GM19328 (cell line): ENCODE data around the gene DNAJB13.
"Not testable (repeated sequence)": the region's sequence is repeated elsewhere in the genome, so short reads cannot be mapped to it uniquely, and the experiment has no call there.

Experiments used
- ATAC-seq: cut with Tn5 transposase; IDR thresholded peaks from one replicate; pipeline ENCODE4 v1.9.1; 2021; ENCODE audit warnings: mild to moderate bottlenecking, moderate library complexity; ENCODE audit not compliant: unreplicated experiment

The DNAJB13 gene, protein sequence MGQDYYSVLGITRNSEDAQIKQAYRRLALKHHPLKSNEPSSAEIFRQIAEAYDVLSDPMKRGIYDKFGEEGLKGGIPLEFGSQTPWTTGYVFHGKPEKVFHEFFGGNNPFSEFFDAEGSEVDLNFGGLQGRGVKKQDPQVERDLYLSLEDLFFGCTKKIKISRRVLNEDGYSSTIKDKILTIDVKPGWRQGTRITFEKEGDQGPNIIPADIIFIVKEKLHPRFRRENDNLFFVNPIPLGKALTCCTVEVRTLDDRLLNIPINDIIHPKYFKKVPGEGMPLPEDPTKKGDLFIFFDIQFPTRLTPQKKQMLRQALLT

DNA sequence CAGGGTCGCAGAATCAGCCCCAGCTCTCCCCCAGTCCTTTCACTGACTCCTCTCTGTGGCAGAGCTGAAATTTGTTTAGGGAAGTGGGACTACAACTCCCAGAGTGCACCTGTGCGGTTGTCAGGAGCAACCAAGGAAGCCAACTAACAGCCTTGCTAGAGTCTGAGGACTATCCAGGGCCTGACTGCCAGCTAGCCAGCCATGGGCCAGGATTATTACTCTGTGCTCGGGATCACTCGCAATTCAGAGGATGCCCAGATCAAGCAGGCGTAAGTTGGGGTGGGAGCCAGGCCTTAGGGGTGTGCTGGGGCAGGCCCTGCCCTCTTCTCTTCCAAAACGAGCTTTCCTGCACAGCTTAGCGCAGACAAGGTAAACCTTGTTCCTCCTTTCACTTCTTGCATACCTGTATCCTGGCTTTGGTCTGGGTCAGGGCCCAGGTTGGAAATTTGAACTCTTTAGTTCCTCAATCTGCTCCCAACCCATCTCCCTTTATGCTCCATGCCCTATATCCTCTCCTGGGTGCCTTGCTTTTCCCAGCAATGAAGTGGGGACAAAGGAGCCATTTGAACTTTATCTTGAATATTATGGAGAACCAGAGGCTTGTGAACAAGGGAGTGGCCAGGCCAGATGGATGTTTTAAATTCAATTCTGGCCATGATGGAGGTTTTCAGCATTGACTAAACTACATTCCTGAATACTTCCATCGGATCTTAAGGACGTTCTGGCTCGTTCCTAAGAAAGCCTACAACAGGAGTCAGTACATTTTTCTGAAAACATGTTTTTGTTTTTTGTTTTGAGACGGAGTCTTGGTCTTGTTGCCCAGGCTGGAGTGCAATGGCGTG lies at the start of gene DNAJB13:
Gene DNAJB13, plus strand, starts transcription at position 158 of the 842 bp plus-strand sequence. Its CDS starts 44 bp downstream, at position 202.
- ATAC-seq: no peak

DNA sequence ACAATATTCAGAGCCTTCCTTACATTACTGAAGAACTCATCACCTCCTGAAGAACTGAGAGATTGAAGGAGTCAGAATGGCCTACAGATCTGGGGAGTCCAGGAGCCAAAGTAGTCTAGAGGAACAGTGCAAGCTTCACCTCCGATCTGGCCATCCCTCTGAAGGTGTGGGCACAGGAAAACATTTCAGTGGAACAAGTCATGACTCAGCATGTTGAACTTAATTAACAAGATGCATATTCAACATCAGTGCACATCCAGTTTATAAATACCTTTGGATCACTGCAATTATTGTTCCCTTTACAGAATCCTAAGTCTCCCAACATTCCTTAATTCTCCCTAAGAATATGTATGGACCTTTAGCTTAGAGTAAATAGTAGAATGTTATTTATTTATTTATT lies 48.5 kb upstream of the DNAJB13 start:
- ATAC-seq: no peak

DNA sequence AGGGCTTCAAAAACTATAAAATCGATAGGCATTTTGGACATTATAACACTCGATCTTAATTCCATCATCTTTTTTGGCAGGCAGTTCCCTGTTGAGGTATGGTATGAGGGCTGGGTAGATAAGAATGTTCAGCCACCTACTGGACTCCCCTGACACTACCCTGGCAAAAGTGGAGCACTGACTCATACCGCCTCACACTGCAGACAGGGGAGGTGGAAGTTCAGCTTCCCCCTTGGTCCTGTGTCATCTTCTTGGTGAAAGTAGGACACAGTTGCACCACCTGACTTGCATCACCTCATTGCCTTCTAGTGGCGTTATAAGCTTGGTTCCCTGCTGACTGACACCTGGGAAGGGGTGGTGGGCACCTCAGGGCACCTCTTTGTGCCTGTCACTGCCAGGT lies 43.6 kb upstream of the DNAJB13 start:
- no peak for ATAC-seq

DNA sequence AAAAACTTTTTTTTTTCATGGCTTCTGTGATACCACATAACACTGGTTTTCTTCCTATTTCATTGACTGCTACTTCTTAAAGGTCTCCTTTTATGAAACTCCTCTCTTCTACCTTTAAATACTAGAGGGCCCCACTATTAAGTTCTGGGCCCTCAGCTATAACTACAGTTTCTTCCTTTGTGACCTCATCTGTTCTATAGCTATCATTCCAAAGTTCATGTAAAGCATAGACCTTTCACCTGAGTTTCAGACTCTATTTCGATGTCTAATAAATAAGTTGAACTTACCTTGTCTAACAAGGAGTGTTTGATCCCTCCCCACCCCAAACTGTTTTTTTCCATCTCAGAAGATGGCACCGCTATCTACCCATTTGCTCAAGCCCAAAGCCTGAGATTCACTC lies 38.8 kb upstream of the DNAJB13 start:
- no peak for ATAC-seq

DNA sequence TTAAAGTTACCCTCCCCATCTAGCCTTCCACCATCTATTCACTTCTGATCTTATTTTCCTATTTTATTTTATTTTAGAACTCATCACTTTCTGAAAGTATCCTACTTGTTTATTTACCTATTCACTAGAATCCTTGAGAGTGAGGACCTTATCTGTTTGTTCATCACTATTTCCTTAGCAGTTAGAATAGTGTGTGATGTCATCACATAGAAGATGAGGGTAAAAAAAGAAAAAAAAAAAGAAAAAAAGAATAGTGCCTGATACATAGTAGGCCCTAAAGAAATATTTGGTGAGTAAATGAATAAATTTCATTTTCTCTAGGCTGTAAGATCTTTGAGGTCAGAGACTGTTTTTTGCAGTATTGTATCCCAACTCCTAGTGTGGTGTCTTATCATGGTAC lies 37.4 kb upstream of the DNAJB13 start:
- no peak for ATAC-seq

DNA sequence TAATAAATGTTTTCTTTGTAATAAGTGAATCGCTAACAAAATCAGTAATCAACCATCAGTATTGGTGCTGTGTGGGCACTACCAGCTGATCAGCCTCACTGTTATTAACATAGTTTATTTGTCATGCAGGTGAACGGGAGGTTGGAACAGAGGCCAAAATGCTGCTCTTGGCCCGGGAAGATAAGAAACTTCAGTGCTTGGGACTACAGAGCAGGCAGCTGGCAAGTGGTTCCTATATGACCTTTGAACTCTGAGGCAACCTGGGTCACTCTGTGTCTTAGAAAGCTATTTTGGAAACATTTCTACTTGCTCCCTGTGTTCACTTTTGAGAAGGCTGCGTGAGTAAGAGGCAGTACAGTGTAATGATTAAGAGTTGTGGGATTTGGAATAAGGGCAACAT lies 36.5 kb upstream of the DNAJB13 start:
- no peak for ATAC-seq

DNA sequence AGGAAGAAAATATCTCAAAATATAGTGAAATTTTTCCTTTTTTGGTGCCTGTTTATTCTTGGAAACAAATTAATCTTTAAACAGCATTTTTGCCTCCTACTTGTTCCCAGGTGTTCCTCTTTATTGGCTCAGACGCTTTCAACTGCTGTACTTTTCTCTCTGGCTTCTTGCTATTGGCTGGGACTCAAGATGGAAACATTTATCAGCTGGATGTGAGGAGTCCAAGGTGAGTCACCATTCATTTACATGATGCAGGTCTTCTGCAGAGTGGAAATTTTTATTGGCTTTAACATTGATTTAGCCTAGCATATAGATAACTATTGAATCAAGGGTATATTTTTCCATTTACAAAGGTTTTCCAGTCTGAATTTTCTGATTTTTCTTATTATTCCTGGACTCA lies 34.4 kb upstream of the DNAJB13 start:
- ATAC-seq: no peak

DNA sequence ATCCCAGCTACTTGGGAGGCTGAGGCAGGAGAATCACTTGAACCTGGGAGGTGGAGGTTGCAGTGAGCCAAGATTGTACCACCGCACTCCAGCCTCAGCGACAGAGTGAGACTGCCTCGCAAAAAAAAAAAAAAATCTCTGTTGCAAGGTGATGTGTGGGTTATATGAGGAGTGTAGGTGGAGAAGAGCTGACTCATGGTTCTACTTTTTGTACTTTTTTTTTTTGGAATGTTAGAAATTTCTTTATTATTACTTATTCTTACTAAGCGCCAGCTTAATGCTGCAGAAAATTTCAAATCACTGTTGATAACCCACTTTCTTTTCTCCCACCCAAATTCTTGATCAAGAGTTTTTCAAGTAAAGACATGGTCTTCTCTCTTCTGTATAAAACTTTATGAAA lies 29.6 kb upstream of the DNAJB13 start:
- no peak for ATAC-seq

DNA sequence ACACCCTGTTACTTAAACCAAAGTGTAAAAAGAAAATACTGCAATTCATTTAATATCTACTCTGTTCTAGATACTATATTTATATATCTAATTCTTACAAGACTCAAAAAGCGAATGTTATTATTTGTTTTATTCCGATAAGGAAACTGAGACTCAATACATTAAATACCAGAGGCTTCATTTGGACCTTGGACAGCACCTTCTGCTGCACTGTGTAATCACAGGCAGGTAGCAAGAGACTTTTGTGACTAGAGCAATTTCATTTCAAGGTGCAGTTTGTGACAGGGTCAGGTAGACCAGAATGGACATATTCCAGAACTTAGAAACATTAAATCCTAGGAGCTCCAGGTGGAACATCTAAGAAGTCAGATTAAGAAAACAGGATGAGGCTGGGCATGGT lies 21.4 kb upstream of the DNAJB13 start:
- ATAC-seq: no peak

DNA sequence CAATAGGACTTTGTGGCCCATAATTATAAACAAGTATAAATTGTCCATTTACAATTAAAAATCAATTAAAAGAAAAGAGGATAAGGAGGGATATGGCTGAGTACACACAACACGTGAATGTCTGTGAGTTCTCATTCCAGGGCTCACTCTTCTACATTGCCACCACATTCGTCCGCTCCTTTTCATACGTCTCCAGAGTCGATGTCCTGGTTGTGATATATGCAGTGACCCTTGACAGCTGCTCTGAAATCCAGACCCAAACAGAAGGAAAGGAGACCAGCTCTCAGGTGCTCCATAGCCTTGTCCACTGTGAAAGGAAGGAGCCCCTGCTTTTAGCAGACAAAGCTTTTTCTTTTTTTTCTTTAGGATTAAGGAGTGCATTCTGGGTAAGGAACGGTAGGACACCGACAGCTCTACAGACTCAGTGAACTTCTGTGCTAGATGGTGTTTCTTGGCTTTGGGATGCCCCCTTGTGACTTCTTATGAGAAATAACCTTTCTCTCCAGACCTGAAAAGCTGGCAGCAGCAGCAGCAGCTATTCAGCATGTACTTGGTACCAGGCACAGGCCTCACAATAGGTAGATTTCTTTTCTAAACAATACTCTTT lies 19.7 kb upstream of the DNAJB13 start:
- ATAC-seq: no peak

DNA sequence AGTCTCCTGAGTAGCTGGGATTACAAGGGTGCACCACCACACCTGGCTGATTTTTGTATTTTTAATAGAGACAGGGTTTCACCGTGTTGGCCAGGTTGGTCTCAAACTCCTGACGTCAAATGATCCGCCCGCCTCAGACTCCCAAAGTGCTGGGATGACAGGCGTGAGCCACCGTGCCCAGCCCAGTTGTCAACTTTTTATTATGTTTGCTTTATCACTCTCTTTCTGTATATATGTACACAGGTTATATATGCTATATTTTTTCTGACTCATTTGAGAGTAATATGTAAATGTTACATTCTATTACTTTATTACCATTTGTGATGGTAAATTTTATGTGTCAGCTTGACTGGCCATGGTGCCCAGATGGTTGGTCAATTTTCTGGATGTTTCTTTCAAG lies 18.9 kb upstream of the DNAJB13 start:
- ATAC-seq: no peak

DNA sequence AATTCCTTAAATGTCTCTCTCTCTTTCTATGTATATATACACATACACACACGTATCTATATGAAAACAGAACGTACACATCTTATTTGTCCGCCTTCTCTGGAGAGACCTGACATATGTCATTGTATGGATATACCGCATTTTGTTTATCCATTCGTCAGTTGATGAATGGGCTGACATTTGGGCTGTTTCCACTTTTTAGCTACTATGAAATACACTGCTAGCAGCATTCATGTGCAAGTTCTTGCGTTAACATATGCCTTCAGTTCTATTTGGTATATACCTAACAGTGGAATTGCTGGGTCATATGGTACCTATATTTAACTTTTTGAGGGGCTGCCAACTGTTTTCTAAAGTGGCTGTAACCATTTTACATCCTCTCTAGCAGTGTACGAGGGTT lies 18.0 kb upstream of the DNAJB13 start:
- no peak for ATAC-seq

DNA sequence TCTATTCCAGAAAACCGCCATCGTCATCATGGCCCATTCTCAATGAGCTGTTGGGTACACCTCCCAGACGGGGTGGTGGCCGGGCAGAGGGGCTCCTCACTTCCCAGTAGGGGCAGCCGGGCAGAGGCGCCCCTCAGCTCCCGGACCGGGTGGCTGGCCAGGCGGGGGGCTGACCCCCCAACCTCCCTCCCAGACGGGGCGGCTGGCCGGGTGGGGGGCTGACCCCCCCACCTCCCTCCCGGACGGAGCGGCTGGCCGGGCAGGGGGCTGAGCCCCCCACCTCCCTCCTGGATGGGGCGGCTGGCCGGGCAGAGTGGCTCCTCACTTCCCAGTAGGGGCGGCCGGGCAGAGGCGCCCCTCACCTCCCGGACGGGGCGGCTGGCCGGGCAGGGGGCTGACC lies 14.8 kb upstream of the DNAJB13 start:
- ATAC-seq: not testable (repeated sequence)

DNA sequence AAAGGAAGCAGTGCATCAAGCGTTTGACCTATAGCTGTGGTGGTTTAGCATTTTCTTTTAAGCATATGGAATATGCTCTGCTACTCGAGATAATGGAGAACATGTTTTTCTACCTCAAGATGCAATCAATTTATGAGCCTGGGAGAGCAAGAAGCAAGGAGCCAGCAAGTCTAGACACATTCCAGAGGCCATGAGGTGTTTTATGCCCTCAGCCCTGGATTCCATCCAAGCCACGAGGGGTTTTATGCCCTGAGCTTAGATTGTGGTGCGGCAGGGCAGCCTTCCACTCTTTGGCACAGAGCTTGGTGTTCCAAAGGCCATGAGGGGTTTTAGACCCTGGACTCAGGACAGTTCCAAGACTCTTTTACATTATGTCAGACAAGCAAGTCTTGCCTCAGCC lies 11.7 kb upstream of the DNAJB13 start:
- no peak for ATAC-seq

DNA sequence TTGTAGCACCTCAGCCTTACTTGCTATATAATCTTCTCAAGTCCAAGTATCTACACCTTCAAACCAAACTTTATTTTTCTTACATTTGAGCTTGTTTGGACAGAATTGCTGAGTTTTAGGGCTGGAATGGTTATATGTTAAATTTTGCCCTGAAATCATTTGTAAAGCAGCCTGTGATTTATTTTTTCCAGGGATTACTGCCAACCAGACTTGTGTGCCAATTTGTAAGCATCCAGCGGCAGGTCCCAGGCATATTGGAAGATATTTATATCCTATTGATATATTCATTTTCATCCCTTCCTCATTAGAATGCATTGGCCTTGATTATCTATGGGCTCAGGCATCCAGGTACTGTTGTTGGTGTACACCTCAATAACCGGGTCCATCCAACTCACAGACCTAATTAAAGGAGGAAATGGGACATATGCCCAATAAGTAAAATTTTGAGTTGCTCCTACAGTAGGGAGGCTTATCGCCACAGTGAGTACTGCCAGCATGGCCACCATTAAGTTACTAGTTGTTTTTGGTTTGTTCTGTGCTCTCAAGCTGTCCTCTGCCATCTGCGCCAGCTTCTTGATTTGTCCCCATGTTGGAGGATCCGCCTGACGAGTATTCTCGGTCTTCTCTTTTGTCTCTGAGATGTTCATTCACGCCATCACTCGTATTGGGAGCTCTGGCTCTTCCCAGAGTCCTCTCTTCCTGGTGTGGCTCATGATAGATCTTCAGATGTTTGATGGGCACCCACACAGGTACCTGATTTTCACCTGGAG lies 9.8 kb upstream of the DNAJB13 start:
- ATAC-seq: no peak

DNA sequence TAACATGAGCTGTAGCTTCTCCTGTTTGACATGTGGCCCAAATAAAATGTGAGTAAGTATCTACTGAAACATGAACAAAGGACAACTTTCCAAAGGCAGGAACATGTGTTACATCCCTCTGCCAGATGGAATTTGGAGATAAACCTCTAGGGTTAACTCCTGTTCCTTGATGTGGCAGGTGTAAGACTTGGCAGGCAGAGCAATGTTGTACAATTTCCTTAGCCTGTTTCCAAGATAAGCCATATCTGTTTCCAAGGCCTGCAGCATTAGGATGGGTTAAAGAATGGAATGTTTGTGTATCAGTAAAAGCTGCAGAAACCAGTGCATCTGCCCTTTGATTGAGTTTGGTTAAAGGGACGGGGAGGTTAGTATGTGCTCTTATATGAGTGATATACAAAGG lies 8.8 kb upstream of the DNAJB13 start:
- ATAC-seq: no peak

DNA sequence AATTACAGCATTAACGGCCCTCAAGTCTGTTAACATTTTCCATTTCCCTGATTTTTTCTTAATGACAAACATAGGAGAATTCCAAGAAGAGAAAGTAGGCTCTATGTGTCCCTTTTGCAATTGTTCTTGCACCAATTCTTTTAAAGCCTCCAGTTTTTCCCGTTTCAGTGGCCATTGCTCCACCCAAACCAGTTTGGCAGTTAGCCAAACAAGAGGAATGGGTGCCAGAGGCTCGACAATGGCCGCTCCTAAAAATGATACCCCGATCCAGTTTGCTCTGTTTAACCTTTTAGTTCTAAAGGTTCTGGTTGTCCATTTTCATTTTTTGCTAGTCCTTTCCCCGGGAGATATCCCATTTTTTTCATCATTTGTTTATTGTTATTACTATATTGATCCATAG lies 6.7 kb upstream of the DNAJB13 start:
- ATAC-seq: no peak

DNA sequence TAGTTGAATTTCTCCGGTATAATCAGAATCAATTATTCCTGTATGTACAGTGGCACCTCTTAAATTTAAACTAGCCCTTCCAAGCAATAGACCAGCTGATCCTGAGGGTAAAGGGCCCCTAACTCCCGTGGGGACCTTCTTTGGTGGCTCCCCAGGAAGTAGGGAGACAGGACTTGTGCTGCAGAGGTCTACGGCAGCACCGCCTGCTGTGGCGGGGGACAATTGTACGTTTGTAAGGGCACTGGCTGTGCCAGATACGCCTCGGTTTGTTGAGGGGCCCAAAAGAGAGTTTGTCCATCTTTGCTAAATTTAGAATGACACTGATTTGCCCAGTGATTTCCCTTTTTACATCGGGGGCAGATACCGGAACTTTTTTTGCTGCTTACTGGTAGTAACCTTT lies 5.9 kb upstream of the DNAJB13 start:
- no peak for ATAC-seq

DNA sequence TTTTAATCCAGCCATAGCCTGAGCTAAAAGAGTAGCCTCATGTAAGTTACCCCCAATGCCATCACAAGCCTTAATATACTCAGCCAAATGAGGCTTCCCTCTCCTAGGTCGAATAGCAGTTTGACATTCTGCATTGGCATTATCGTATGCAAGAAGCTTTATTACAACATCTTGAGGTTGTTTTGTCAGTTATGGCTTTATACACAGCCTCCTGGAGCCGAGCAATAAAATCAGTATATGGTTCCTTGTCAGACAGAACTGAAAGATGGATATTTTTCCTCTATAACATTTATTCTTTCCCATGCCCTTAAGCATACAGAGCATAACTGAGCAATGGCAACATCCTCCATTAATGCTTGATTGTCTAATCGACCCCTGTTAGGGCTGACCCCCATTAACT lies 5.4 kb upstream of the DNAJB13 start:
- no peak for ATAC-seq

DNA sequence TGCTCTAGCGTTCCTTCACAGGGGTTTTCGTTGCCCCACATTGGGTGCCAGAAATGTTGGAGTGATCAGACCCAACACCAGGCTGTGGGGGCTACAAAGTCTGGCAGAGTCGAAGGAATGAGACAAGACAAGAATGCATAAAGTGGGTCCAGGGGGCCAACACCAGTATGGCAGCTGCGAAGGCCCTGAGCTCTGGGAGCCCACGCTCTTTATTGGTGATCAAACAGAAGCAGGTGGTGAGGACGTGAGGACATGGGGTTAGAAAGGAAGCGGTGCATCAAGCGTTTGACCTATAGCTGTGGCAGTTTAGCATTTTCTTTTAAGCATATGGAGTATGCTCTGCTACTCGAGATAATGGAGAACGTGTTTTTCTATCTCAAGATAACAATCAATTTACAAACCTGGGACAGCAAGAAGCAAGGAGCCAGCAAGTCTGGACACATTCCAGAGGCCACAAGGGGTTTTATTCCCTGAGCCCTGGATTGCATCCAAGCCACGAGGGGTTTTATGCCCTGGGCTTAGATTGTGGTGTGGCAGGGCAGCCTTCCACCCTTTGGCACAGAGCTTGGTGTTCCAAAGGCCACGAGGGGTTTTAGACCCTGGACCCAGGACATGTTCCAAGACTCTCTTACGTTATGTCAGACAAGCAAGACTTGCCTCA lies 3.9 kb upstream of the DNAJB13 start:
- no peak for ATAC-seq

DNA sequence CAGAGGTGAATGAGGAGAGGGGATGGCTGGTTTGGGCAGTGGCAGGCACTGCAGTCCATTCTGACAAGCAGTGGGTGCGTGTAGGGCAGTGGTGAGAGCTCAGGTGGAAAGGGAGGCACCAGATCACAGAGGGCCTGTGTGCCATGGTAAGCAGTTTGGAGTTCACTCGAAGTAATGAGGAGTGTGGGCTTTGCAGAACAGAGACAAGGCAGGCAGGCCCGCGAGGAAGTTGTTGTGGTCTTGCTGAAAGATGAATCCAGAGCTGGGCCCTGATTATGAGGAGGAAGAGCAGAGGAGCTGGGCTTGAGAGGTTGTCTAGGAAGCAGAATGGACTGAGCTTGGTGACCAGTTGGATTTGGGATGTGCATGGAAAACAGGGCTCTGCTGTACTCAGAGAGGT lies 1.6 kb upstream of the DNAJB13 start:
- no peak for ATAC-seq
